ENCODE results near the gene AIF1.

DNA sequence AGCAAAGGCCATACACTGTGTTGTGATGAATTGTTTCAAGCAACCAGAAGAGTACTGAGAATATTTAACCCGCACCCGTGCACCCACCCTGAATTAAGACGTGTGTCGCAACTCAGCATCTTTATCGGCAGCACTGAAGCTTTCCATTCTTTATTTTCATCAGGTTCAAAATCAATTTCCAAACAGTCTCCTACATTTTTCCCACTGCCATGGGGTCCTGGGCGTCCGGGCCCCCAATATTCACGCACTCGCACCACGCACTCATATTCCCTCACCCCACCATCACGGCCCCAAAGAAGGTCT, 34.6 kb upstream of the AIF1 start:
- TF ChIP-seq PPARA (CRISPR knock-in tag; IDR thresholded peaks at IDR 0.05; ENCODE audit: borderline replicate concordance) = no peak
- TF ChIP-seq BACH2 (CRISPR knock-in tag; IDR thresholded peaks at IDR 0.05; ENCODE audit: borderline replicate concordance) = no peak
- TF ChIP-seq ZFP3 (CRISPR knock-in tag; IDR thresholded peaks at IDR 0.05) = no peak
- TF ChIP-seq ZFP30 (CRISPR knock-in tag; IDR thresholded peaks at IDR 0.05) = no peak
- no peak for TF ChIP-seq TOX (CRISPR knock-in tag; IDR thresholded peaks at IDR 0.05; ENCODE audit: borderline replicate concordance)
- TF ChIP-seq, protein P1, sequence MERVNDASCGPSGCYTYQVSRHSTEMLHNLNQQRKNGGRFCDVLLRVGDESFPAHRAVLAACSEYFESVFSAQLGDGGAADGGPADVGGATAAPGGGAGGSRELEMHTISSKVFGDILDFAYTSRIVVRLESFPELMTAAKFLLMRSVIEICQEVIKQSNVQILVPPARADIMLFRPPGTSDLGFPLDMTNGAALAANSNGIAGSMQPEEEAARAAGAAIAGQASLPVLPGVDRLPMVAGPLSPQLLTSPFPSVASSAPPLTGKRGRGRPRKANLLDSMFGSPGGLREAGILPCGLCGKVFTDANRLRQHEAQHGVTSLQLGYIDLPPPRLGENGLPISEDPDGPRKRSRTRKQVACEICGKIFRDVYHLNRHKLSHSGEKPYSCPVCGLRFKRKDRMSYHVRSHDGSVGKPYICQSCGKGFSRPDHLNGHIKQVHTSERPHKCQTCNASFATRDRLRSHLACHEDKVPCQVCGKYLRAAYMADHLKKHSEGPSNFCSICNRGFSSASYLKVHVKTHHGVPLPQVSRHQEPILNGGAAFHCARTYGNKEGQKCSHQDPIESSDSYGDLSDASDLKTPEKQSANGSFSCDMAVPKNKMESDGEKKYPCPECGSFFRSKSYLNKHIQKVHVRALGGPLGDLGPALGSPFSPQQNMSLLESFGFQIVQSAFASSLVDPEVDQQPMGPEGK (CRISPR knock-in tag; IDR thresholded peaks at IDR 0.05; ENCODE audit: borderline replicate concordance) = no peak
- TF ChIP-seq, protein P2, sequence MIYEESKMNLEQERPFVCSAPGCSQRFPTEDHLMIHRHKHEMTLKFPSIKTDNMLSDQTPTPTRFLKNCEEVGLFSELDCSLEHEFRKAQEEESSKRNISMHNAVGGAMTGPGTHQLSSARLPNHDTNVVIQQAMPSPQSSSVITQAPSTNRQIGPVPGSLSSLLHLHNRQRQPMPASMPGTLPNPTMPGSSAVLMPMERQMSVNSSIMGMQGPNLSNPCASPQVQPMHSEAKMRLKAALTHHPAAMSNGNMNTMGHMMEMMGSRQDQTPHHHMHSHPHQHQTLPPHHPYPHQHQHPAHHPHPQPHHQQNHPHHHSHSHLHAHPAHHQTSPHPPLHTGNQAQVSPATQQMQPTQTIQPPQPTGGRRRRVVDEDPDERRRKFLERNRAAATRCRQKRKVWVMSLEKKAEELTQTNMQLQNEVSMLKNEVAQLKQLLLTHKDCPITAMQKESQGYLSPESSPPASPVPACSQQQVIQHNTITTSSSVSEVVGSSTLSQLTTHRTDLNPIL (CRISPR knock-in tag; IDR thresholded peaks at IDR 0.05; ENCODE audit: low read depth) = no peak
- no peak for TF ChIP-seq ARNTL (CRISPR knock-in tag; IDR thresholded peaks at IDR 0.05; ENCODE audit: borderline replicate concordance, low read depth)
- TF ChIP-seq CSRNP3 (CRISPR knock-in tag; IDR thresholded peaks at IDR 0.05) = no peak
- TF ChIP-seq ZC3H10 (CRISPR knock-in tag; IDR thresholded peaks at IDR 0.05) = no peak
- no peak for TF ChIP-seq TCF4 (CRISPR knock-in tag; IDR thresholded peaks at IDR 0.05; ENCODE audit: borderline replicate concordance)
- no peak for TF ChIP-seq RARB (CRISPR knock-in tag; IDR thresholded peaks at IDR 0.05)

Data from SK-N-SH treated with all-trans-retinoic acid at 6 μM for 48 hours (cell line).